ENCODE results near the gene LSMEM2.

LSMEM2 gene

DNA sequence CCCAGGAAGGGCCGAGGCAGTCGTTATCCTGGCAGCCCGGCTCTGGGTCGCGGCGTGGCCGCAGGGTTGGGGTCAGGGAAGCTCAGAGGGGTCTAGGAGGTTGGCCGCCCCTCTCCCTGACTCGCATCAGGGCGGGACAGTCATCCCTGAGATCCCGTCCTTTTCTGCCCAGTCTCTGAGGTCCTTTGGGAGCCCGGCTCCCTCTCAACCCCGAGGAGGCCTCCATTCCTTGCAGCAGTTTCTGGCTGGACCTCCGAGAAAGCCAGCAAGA is 43.2 kb downstream of the LSMEM2 start:
- H3K4me3 ChIP-seq (ENCODE audit: low read depth, low read length) = peak overlapping the region; percentile 73
- TF ChIP-seq, protein P1, sequence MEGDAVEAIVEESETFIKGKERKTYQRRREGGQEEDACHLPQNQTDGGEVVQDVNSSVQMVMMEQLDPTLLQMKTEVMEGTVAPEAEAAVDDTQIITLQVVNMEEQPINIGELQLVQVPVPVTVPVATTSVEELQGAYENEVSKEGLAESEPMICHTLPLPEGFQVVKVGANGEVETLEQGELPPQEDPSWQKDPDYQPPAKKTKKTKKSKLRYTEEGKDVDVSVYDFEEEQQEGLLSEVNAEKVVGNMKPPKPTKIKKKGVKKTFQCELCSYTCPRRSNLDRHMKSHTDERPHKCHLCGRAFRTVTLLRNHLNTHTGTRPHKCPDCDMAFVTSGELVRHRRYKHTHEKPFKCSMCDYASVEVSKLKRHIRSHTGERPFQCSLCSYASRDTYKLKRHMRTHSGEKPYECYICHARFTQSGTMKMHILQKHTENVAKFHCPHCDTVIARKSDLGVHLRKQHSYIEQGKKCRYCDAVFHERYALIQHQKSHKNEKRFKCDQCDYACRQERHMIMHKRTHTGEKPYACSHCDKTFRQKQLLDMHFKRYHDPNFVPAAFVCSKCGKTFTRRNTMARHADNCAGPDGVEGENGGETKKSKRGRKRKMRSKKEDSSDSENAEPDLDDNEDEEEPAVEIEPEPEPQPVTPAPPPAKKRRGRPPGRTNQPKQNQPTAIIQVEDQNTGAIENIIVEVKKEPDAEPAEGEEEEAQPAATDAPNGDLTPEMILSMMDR (IDR thresholded peaks at IDR 0.05; ENCODE audit: low read depth, low read length) = no peak

DNA sequence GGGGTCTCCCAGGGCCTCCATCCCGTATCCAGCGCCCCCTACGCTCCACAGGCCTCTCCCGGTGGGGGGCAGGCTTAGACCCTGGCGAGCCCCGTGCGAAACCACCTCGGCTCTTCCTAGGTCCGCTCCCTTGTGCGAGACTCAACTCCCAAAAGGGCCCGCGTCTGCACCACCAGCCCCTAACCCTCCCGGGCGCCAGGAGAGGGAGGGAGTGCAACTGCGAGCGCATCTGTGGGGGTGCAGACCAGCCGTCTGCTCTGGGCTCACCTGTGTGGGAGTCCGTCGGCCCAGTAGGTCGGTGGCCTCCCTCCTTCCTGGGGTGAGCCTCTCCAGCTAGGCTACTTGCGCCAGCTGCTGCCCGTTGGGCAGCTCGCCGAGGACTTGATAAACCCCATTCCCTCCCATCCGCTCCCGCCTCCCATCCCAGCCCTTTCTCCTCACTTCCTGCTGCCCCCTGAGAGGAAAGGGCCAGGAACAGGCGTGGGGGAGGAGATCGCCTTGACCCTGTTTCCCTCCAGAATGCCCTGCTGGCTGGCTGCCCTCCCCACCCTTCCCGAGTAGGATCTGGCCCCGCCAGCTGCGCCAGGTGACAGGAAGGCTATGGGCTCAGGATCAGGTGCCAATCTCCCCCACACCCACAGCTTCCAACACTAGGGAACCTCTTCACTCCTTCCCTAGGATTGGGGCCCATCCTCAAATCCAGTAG is 43.7 kb downstream of the LSMEM2 start, which contains the start of gene HYAL2:
TSS of gene HYAL2 (minus strand) at position 360 of the 706 bp plus-strand sequence. CDS start 2,256 bp downstream, outside the sequence.
- peak within 1 kb of the TSS; percentile 73 for H3K4me3 ChIP-seq (ENCODE audit: low read depth, low read length)
- TF ChIP-seq, protein P1 (IDR thresholded peaks at IDR 0.05; ENCODE audit: low read depth, low read length) = no peak

DNA sequence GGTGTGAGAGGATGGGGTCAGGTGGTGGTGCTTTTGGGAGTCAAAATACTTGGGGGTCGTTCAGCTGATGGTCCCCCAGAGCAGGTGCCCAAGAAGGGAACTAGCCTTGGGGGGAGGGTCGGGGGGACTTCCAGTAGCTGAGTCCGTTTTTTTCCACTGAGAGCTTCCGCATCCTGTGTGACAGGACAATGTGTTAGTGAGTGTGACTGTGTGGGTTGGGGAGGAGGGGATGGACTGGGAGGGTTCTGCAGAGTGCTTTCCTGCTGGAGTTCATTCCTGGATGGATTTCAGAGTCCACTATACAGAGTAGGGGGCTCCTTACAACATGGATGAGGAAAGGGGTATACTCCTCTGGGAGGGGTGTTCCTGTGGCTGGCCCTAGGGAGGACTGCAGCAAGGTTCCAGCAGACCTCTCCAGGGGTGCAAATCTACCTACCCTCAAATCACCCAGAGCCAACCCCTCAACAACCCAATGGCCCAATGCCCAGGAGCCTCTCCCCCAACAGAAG is 44.3 kb downstream of the LSMEM2 start:
- no peak overlapping the region for H3K4me3 ChIP-seq (ENCODE audit: low read depth, low read length)
- TF ChIP-seq, protein P1 (IDR thresholded peaks at IDR 0.05; ENCODE audit: low read depth, low read length) = no peak

DNA sequence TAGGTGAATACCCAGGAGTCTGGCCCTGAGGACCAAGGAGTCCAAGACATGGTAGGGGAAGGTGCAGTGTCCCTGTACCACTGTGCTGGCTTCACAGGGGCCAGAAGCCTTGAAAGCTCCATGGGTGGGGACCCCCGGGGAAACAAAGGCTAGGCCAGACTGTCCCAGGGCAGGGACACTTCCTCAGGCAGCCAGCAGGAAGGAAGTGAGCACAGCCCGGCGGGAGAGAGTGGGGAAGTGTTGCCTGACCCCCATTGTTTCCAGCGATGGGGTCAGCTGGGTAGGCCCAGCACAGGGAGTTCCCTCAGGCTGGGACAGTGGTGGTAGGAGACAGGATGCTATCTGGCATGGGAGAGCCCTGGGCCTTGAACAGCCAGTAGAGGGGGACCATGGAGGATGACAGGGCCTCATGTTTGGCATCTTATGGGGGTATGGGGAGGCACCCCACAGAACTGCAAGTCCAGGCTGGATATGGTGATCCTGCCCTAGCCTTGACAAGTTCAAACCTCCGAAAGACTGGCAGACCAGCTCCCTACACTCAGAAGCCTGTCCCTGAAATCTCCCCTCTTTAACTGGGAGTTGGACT is 44.8 kb downstream of the LSMEM2 start:
- no peak overlapping the region for H3K4me3 ChIP-seq (ENCODE audit: low read depth, low read length)

DNA sequence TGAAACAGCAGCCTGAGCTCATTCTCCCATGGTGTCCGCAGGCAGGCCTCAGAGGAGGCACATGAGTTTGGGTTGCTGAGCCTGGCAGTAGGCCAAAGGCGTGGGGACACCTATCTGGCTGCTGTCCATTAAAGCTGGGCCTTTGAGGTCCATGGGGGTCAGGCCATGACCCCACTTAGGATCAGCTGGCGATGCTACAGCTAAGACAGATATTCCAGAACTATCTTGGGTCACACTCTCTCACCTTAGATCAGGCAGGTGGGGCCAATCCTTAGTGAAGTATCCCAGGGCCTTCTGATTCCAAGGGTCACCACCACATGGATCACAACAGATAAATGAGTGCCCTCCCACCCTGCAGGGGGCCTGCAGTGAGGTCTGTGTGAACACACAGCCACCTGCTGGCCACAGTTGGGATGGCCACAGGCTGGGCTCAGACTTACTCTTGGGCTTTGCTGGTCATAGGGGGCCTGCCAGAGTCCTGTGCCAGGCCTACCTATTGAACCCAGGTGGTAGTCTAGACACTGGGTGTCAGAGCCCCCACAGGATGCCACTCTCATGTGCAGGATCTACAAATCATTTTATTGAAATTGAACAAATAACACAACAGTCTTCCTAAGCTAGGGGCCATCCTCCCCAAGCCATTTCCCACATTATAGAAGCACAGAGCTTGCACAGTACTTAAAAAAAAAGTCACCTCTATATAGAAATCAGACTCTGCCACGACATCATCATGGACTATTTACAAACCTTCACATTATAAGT is 45.6 kb downstream of the LSMEM2 start:
- TF ChIP-seq, protein P1 (IDR thresholded peaks at IDR 0.05; ENCODE audit: low read depth, low read length) = peak; percentile 88
- no peak overlapping the region for H3K4me3 ChIP-seq (ENCODE audit: low read depth, low read length)

More for the DNA sequence above, 44.8 kb downstream of the LSMEM2 start:
- TF ChIP-seq, protein P1 (IDR thresholded peaks at IDR 0.05; ENCODE audit: low read depth, low read length) = no peak

DNA sequence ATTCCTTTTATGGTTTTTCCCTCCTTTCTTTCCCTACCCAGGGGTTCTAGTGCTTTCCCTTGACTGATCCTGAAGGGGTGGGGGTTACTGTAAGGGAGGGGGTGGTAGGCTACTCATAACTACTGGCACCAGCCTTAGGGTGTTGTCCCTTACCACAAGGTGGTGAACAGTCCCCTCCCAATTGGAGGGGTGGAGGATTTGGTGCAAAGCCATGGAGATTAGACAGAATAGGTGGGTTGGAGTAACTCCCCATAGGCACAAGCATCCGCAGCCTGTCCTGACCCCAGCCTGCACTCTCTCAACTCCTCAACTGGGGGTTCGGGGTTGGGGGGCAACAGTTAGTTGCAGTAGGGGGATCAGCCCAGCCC is 46.2 kb downstream of the LSMEM2 start:
- TF ChIP-seq, protein P1 (IDR thresholded peaks at IDR 0.05; ENCODE audit: low read depth, low read length) = no peak
- no peak overlapping the region for H3K4me3 ChIP-seq (ENCODE audit: low read depth, low read length)

Data from WI38 (cell line).